Activated effector memory CD4-positive, alpha-beta T cell treated with Interleukin-2 at 50 U/mL for 16 hours (primary cell): ENCODE measurements around the gene KRT82.

Source experiments
- DNase-seq: peaks from one replicate; pipeline ENCODE4 v3.0.0-alpha.2; 2020

KRT82 gene

GRCh38 chr12:52404951-52405350 is 1.2 kb downstream of the KRT82 start:
- DNase-seq, result no peak

GRCh38 chr12:52403561-52403960 is 2.6 kb downstream of the KRT82 start:
- no peak for DNase-seq

GRCh38 chr12:52402873-52403540 is 3.1 kb downstream of the KRT82 start:
- DNase-seq, result no peak

GRCh38 chr12:52402377-52402776 is 3.8 kb downstream of the KRT82 start:
- no peak for DNase-seq

- no peak for DNase-seq
These were observed 4.2 kb downstream of the KRT82 start for GRCh38 chr12:52401926-52402325.

- DNase-seq, result no peak
These were observed 4.6 kb downstream of the KRT82 start for GRCh38 chr12:52401526-52401925.

- no peak for DNase-seq
These were observed 5.2 kb downstream of the KRT82 start for GRCh38 chr12:52400906-52401305.

- DNase-seq, result no peak
These were observed 6.4 kb downstream of the KRT82 start for GRCh38 chr12:52399756-52400155.

- no peak for DNase-seq
These were observed 8.0 kb downstream of the KRT82 start for GRCh38 chr12:52398176-52398575.

- no peak for DNase-seq
These were observed 9.5 kb downstream of the KRT82 start for GRCh38 chr12:52396656-52397055.

- DNase-seq, result no peak
These were observed 10.2 kb downstream of the KRT82 start for GRCh38 chr12:52395761-52396434.

- no peak for DNase-seq
These were observed 11.2 kb downstream of the KRT82 start for GRCh38 chr12:52394836-52395405.

- DNase-seq, result no peak
These were observed 13.6 kb downstream of the KRT82 start for GRCh38 chr12:52392465-52393007.

- DNase-seq, result no peak
These were observed 14.5 kb downstream of the KRT82 start for GRCh38 chr12:52391618-52392002.

- no peak for DNase-seq
These were observed 15.2 kb downstream of the KRT82 start for GRCh38 chr12:52390739-52391617.

GRCh38 chr12:52389313-52390207 is 16.6 kb downstream of the KRT82 start:
- DNase-seq, result no peak

GRCh38 chr12:52387859-52388258 is 18.3 kb downstream of the KRT82 start:
- no peak for DNase-seq

GRCh38 chr12:52385226-52385702 is 20.9 kb downstream of the KRT82 start, which contains the start of gene KRT84:
TSS of gene KRT84 (minus strand) at chr12:52385652. CDS start at chr12:52385585, 67 bp downstream.
- DNase-seq, result no peak

GRCh38 chr12:52383331-52383730 is 22.8 kb downstream of the KRT82 start:
- no peak for DNase-seq

GRCh38 chr12:52382854-52383253 is 23.3 kb downstream of the KRT82 start:
- no peak for DNase-seq

- DNase-seq, result no peak
These were observed 24.9 kb downstream of the KRT82 start for GRCh38 chr12:52381206-52381605.

GRCh38 chr12:52380271-52380694 is 25.9 kb downstream of the KRT82 start:
- DNase-seq, result no peak
